Progenitor cell of endocrine pancreas (in vitro differentiated cells): ENCODE data around the gene CD22. TPM values are rescaled to one million over a fixed set of nuclear protein-coding genes. Genes with fewer than 3 reads are reported as not detected.
A peak's percentile ranks its signal among the peaks of the same experiment; 100 is the strongest.

Source experiments
- DNase-seq: peaks from one replicate; pipeline ENCODE4 v3.0.0; 2021; ENCODE audit warnings: low spot score; ENCODE audit not compliant: unreplicated experiment
- H3K27ac Mint-ChIP-seq: 2 replicates; pipeline ENCODE4 v1.8.0; 2021; ENCODE audit warnings: mild to moderate bottlenecking, moderate library complexity, mixed read lengths
- H3K27me3 Mint-ChIP-seq: 2 replicates; pipeline ENCODE4 v1.8.0; 2021; ENCODE audit warnings: mixed read lengths
- H3K36me3 Mint-ChIP-seq: 2 replicates; pipeline ENCODE4 v1.8.0; 2022; ENCODE audit warnings: mixed read lengths; ENCODE audit not compliant: insufficient read depth
- H3K4me1 Mint-ChIP-seq: 2 replicates; pipeline ENCODE4 v1.8.0; 2021; ENCODE audit warnings: low read depth, mixed read lengths
- H3K4me3 Mint-ChIP-seq: 2 replicates; pipeline ENCODE4 v1.8.0; 2021; ENCODE audit warnings: low read depth, mild to moderate bottlenecking, moderate library complexity, mixed read lengths
- H3K9me3 Mint-ChIP-seq: 2 replicates; pipeline ENCODE4 v1.8.0; 2021; ENCODE audit warnings: low read depth, mixed read lengths
- CTCF ChIP-seq: fragments of 200-600 bp; sonication (generic); IDR thresholded peaks from one replicate; pipeline ENCODE4 v1.5.0; 2021; ENCODE audit warnings: antibody characterized with exemption, mild to moderate bottlenecking; ENCODE audit not compliant: unreplicated experiment
- total RNA-seq: library from RNA; stranded (reverse); gene quantifications from 2 replicates; pipeline ENCODE4 v1.2.1, GENCODE V29; 2021

The CD22 gene
- total RNA-seq, 1 donor from 2014 or later = 5.1 TPM

- TF ChIP-seq CTCF = no peak
- Mint-ChIP-seq H3K27me3 (no peaks in the 10 kb centered on the region), H3K4me1 (no peaks in the 10 kb centered on the region), H3K27ac (no peak overlapping the region), H3K36me3 (peaks cover 4% of the 10 kb centered on the region), H3K9me3 (peaks cover 25% of the 10 kb centered on the region), H3K4me3 (no peak overlapping the region)
- DNase-seq = no peak
These were observed 59.5 kb downstream of the CD22 start for GRCh38 chr19:35388277-35389054.

- Mint-ChIP-seq H3K36me3 (peaks cover 4% of the 10 kb centered on the region), H3K27ac (no peak overlapping the region), H3K4me3 (no peak overlapping the region), H3K4me1 (no peaks in the 10 kb centered on the region), H3K9me3 (peaks cover 25% of the 10 kb centered on the region), H3K27me3 (no peaks in the 10 kb centered on the region)
- no peak for DNase-seq
- no peak for TF ChIP-seq CTCF
These were observed 60.3 kb downstream of the CD22 start for GRCh38 chr19:35389192-35389861.

GRCh38 chr19:35392742-35393715, 64.0 kb downstream of the CD22 start:
- no peak overlapping the region for H3K4me3 Mint-ChIP-seq
- no peak for DNase-seq
- H3K4me1 Mint-ChIP-seq = peaks cover 1% of the 10 kb centered on the region
- TF ChIP-seq CTCF = no peak
- H3K36me3 Mint-ChIP-seq = no peaks in the 10 kb centered on the region
- no peaks in the 10 kb centered on the region for H3K27me3 Mint-ChIP-seq
- H3K9me3 Mint-ChIP-seq = peaks cover 14% of the 10 kb centered on the region
- no peak overlapping the region for H3K27ac Mint-ChIP-seq

GRCh38 chr19:35395382-35396199, 66.6 kb downstream of the CD22 start:
- H3K27me3 Mint-ChIP-seq = no peaks in the 10 kb centered on the region
- peaks cover 1% of the 10 kb centered on the region for H3K4me1 Mint-ChIP-seq
- TF ChIP-seq CTCF = no peak
- no peaks in the 10 kb centered on the region for H3K36me3 Mint-ChIP-seq
- peak; percentile 13 for DNase-seq
- no peak overlapping the region for H3K4me3 Mint-ChIP-seq
- H3K9me3 Mint-ChIP-seq = no peaks in the 10 kb centered on the region
- H3K27ac Mint-ChIP-seq = no peak overlapping the region
